Activated naive CD4-positive, alpha-beta T cell treated with anti-CD3 and anti-CD28 coated beads, Interleukin-2, amount 10 ng/mL, durations not matched to agents 7 days and 5 days (primary cell): ENCODE measurements around the gene TBC1D8.
A peak's percentile ranks its signal among the peaks of the same experiment; 100 is the strongest.

ENCODE experiments used
- CTCF ChIA-PET: fragments of 350-600 bp; sonication (Branson Sonifier 250); formaldehyde crosslinking; loops from one replicate; lab custom pipeline; 2021; ENCODE audit warnings: antibody characterized with exemption; lab: Charles Lee
- DNase-seq: peaks from one replicate; pipeline ENCODE4 v3.0.0-alpha.2; 2020
- H3K27ac Mint-ChIP-seq: one replicate; pipeline ENCODE4 v1.8.0; 2021; ENCODE audit warnings: mild to moderate bottlenecking, moderate library complexity, mixed read lengths
- H3K27me3 Mint-ChIP-seq: one replicate; pipeline ENCODE4 v1.8.0; 2021; ENCODE audit warnings: mild to moderate bottlenecking, mixed read lengths
- H3K36me3 Mint-ChIP-seq: one replicate; pipeline ENCODE4 v1.8.0; 2021; ENCODE audit warnings: mixed read lengths
- H3K4me1 Mint-ChIP-seq: one replicate; pipeline ENCODE4 v1.8.0; 2021; ENCODE audit warnings: mixed read lengths
- H3K4me3 Mint-ChIP-seq: one replicate; pipeline ENCODE4 v1.8.0; 2021; ENCODE audit warnings: mild to moderate bottlenecking, moderate library complexity, mixed read lengths
- H3K9me3 Mint-ChIP-seq: one replicate; pipeline ENCODE4 v1.8.0; 2021; ENCODE audit warnings: mixed read lengths

TBC1D8 gene

GRCh38 chr2:101038455-101039255 is 112.5 kb downstream of the TBC1D8 start:
- H3K4me1 Mint-ChIP-seq = no peaks in the 10 kb centered on the region
- H3K4me3 Mint-ChIP-seq = no peak overlapping the region
- DNase-seq = peak; percentile 26
- H3K36me3 Mint-ChIP-seq = no peaks in the 10 kb centered on the region
- H3K9me3 Mint-ChIP-seq = no peaks in the 10 kb centered on the region
- no peak overlapping the region for H3K27ac Mint-ChIP-seq
- peaks cover 11% of the 10 kb centered on the region for H3K27me3 Mint-ChIP-seq
- CTCF ChIA-PET = interaction anchor here (1.0 to 4.0 kb wide), 3 partner anchors 35 to 166 kb away, joined by 3 to 47 read pairs (median 9); no protein-coding TSS in a partner anchor

GRCh38 chr2:101037161-101037755 is 113.9 kb downstream of the TBC1D8 start:
- Mint-ChIP-seq H3K27me3 (peaks cover 5% of the 10 kb centered on the region), H3K4me1 (no peaks in the 10 kb centered on the region), H3K36me3 (no peaks in the 10 kb centered on the region), H3K27ac (no peak overlapping the region), H3K9me3 (no peaks in the 10 kb centered on the region), H3K4me3 (no peak overlapping the region)
- no peak for DNase-seq
- CTCF ChIA-PET = interaction anchor here (0.6 to 4.0 kb wide), 5 partner anchors 15 to 203 kb away, joined by 3 to 47 read pairs (median 4); no protein-coding TSS in a partner anchor

GRCh38 chr2:101036562-101036961 is 114.6 kb downstream of the TBC1D8 start:
- Mint-ChIP-seq H3K4me1 (no peaks in the 10 kb centered on the region), H3K27ac (no peak overlapping the region), H3K36me3 (no peaks in the 10 kb centered on the region), H3K4me3 (no peak overlapping the region), H3K9me3 (no peaks in the 10 kb centered on the region), H3K27me3 (peaks cover 5% of the 10 kb centered on the region)
- DNase-seq = no peak
- CTCF ChIA-PET = interaction anchor here (0.6 to 4.0 kb wide), 7 partner anchors 8 to 204 kb away, joined by 3 to 47 read pairs (median 4); no protein-coding TSS in a partner anchor

GRCh38 chr2:101032084-101032776 is 119.0 kb downstream of the TBC1D8 start:
- peaks cover 11% of the 10 kb centered on the region for H3K27me3 Mint-ChIP-seq
- H3K27ac Mint-ChIP-seq = no peak overlapping the region
- CTCF ChIA-PET = interaction anchor here (0.6 to 2.1 kb wide), 3 partner anchors 120 to 356 kb away, joined by 4 to 7 read pairs (median 4); no protein-coding TSS in a partner anchor
- H3K9me3 Mint-ChIP-seq = no peaks in the 10 kb centered on the region
- H3K4me1 Mint-ChIP-seq = no peaks in the 10 kb centered on the region
- no peak for DNase-seq
- H3K4me3 Mint-ChIP-seq = no peak overlapping the region
- H3K36me3 Mint-ChIP-seq = no peaks in the 10 kb centered on the region

GRCh38 chr2:101030866-101031554 is 120.2 kb downstream of the TBC1D8 start:
- Mint-ChIP-seq H3K4me3 (no peak overlapping the region), H3K36me3 (no peaks in the 10 kb centered on the region), H3K9me3 (no peaks in the 10 kb centered on the region), H3K4me1 (no peaks in the 10 kb centered on the region), H3K27ac (no peak overlapping the region), H3K27me3 (peaks cover 11% of the 10 kb centered on the region)
- CTCF ChIA-PET = interaction anchor here (0.7 to 2.1 kb wide), 2 partner anchors 174 to 1585 kb away, joined by 3 to 7 read pairs; no protein-coding TSS in a partner anchor
- no peak for DNase-seq

GRCh38 chr2:101027852-101028251 is 123.3 kb downstream of the TBC1D8 start:
- Mint-ChIP-seq H3K9me3 (no peaks in the 10 kb centered on the region), H3K27ac (no peak overlapping the region), H3K4me3 (no peak overlapping the region), H3K36me3 (no peaks in the 10 kb centered on the region), H3K27me3 (peaks cover 11% of the 10 kb centered on the region), H3K4me1 (no peaks in the 10 kb centered on the region)
- CTCF ChIA-PET = no interaction called here
- DNase-seq = no peak

- H3K9me3 Mint-ChIP-seq = no peaks in the 10 kb centered on the region
- CTCF ChIA-PET = no interaction called here
These were observed 124.2 kb downstream of the TBC1D8 start for GRCh38 chr2:101026923-101027469.

GRCh38 chr2:101026253-101026701 is 124.9 kb downstream of the TBC1D8 start:
- H3K27ac Mint-ChIP-seq = no peak overlapping the region
- no peaks in the 10 kb centered on the region for H3K9me3 Mint-ChIP-seq
- H3K4me3 Mint-ChIP-seq = no peak overlapping the region
- no peaks in the 10 kb centered on the region for H3K4me1 Mint-ChIP-seq
- DNase-seq = no peak
- no peaks in the 10 kb centered on the region for H3K36me3 Mint-ChIP-seq
- CTCF ChIA-PET = no interaction called here
- H3K27me3 Mint-ChIP-seq = peaks cover 11% of the 10 kb centered on the region

More at GRCh38 chr2:101026923-101027469, 124.2 kb downstream of the TBC1D8 start:
- Mint-ChIP-seq H3K27me3 (peaks cover 11% of the 10 kb centered on the region), H3K27ac (no peak overlapping the region), H3K4me3 (no peak overlapping the region), H3K36me3 (no peaks in the 10 kb centered on the region), H3K4me1 (no peaks in the 10 kb centered on the region)
- no peak for DNase-seq

GRCh38 chr2:101025561-101025960 is 125.6 kb downstream of the TBC1D8 start:
- Mint-ChIP-seq H3K4me3 (no peak overlapping the region), H3K36me3 (peaks cover 4% of the 10 kb centered on the region), H3K27me3 (peaks cover 5% of the 10 kb centered on the region), H3K27ac (no peak overlapping the region), H3K4me1 (no peaks in the 10 kb centered on the region), H3K9me3 (no peaks in the 10 kb centered on the region)
- DNase-seq = no peak
- CTCF ChIA-PET = interaction anchor here (0.6 kb wide), 1 partner anchor 1197 kb away, joined by 3 read pairs; no protein-coding TSS in a partner anchor

- Mint-ChIP-seq H3K9me3 (no peaks in the 10 kb centered on the region), H3K36me3 (peaks cover 6% of the 10 kb centered on the region), H3K4me3 (no peak overlapping the region), H3K27me3 (no peaks in the 10 kb centered on the region), H3K4me1 (no peaks in the 10 kb centered on the region), H3K27ac (no peak overlapping the region)
- no peak for DNase-seq
- CTCF ChIA-PET = no interaction called here
These were observed 127.7 kb downstream of the TBC1D8 start for GRCh38 chr2:101023327-101024107.

- no peaks in the 10 kb centered on the region for H3K27me3 Mint-ChIP-seq
- H3K36me3 Mint-ChIP-seq = peaks cover 9% of the 10 kb centered on the region
- H3K4me1 Mint-ChIP-seq = no peaks in the 10 kb centered on the region
- DNase-seq = no peak
- CTCF ChIA-PET = interaction anchor here (0.6 to 1.2 kb wide), 5 partner anchors 10 to 183 kb away, joined by 3 to 4 read pairs (median 3); no protein-coding TSS in a partner anchor
- no peaks in the 10 kb centered on the region for H3K9me3 Mint-ChIP-seq
- H3K4me3 Mint-ChIP-seq = no peak overlapping the region
- no peak overlapping the region for H3K27ac Mint-ChIP-seq
These were observed 129.0 kb downstream of the TBC1D8 start for GRCh38 chr2:101022221-101022620.

GRCh38 chr2:101018934-101019333 is 132.2 kb downstream of the TBC1D8 start:
- CTCF ChIA-PET = no interaction called here
- H3K9me3 Mint-ChIP-seq = no peaks in the 10 kb centered on the region
- peaks cover 18% of the 10 kb centered on the region for H3K36me3 Mint-ChIP-seq
- no peak overlapping the region for H3K4me3 Mint-ChIP-seq
- no peaks in the 10 kb centered on the region for H3K27me3 Mint-ChIP-seq
- H3K27ac Mint-ChIP-seq = no peak overlapping the region
- no peak for DNase-seq
- H3K4me1 Mint-ChIP-seq = no peaks in the 10 kb centered on the region

- Mint-ChIP-seq H3K27ac (no peak overlapping the region), H3K4me1 (no peaks in the 10 kb centered on the region), H3K27me3 (no peaks in the 10 kb centered on the region), H3K9me3 (no peaks in the 10 kb centered on the region), H3K4me3 (no peak overlapping the region), H3K36me3 (peaks cover 29% of the 10 kb centered on the region)
- no peak for DNase-seq
- CTCF ChIA-PET = interaction anchor here (0.6 to 1.2 kb wide), 2 partner anchors 20 to 1218 kb away, joined by 3 read pairs; no protein-coding TSS in a partner anchor
These were observed 133.8 kb downstream of the TBC1D8 start for GRCh38 chr2:101017371-101017770.
